H1 (cell line): Measurements from ENCODE around the gene ZBTB40. TPM values are rescaled to one million over a fixed set of nuclear protein-coding genes. Genes with fewer than 3 reads are reported as not detected.

Source experiments
- CTCF ChIA-PET: fragments of 300-600 bp; sonication (Branson Sonifier 250); formaldehyde crosslinking; loops from one replicate; lab custom pipeline; 2021; ENCODE audit not compliant: partially characterized antibody; lab: Charles Lee
- POLR2A ChIA-PET: fragments of 300-600 bp; sonication (Branson Sonifier 250); formaldehyde crosslinking; loops from one replicate; lab custom pipeline; 2021; ENCODE audit warnings: inconsistent platforms; ENCODE audit not compliant: partially characterized antibody; lab: Charles Lee
- DNase-seq, 2 experiments: peaks; one replicate each; pipeline versions ENCODE4 v3.0.0 to v3.0.0-alpha.2; 2010 to 2022; ENCODE audit warnings: low spot score in 2 of 2, low read depth in 1 of 2, mixed read lengths in 1 of 2
- FAIRE-seq: peaks from 2 replicates; lab custom pipeline; 2011; peaks lifted over from hg19 to GRCh38; lab: Jason Lieb, UNC
- H2AFZ ChIP-seq: 2 replicates; pipeline ENCODE4 v1.8.1; 2012; ENCODE audit warnings: low read length, inconsistent platforms
- H2AK5ac ChIP-seq: 2 replicates; pipeline ENCODE4 v1.6.1; 2013; ENCODE audit warnings: low read depth, low read length
- H2BK120ac ChIP-seq: replicated peaks from 2 replicates; pipeline ENCODE3; 2013; ENCODE audit warnings: low read depth, low read length, inconsistent platforms
- H2BK12ac ChIP-seq: 2 replicates; pipeline ENCODE4 v1.6.1; 2013; ENCODE audit warnings: low read depth, low read length
- H2BK15ac ChIP-seq: 2 replicates; pipeline ENCODE4 v1.6.1; 2013; ENCODE audit warnings: low read length
- H2BK20ac ChIP-seq: 2 replicates; pipeline ENCODE4 v1.6.1; 2013; ENCODE audit warnings: low read length
- H2BK5ac ChIP-seq: 2 replicates; pipeline ENCODE4 v1.6.1; 2013; ENCODE audit warnings: low read depth, low read length
- H3K14ac ChIP-seq: 2 replicates; pipeline ENCODE4 v1.6.1; 2013; ENCODE audit warnings: inconsistent platforms; ENCODE audit not compliant: insufficient read length
- H3K18ac ChIP-seq: 2 replicates; pipeline ENCODE4 v1.6.1; 2013; ENCODE audit warnings: low read length; ENCODE audit errors: extremely low read depth
- H3K23ac ChIP-seq: 2 replicates; pipeline ENCODE4 v1.6.1; 2013; ENCODE audit warnings: inconsistent platforms; ENCODE audit not compliant: insufficient read length
- H3K23me2 ChIP-seq: 2 replicates; pipeline ENCODE4 v1.6.1; 2013; ENCODE audit warnings: low read depth, low read length
- H3K27ac ChIP-seq: 2 replicates; pipeline ENCODE4 v1.6.1; 2011; ENCODE audit warnings: low read depth, low read length, inconsistent platforms
- H3K27me3 ChIP-seq, 4 experiments: replicated peaks in 1 of 4; 1 replicate in 1 of 4; 2 replicates in 3 of 4; pipeline versions ENCODE4 v1.6.1 to v1.8.1; 2011 to 2013; ENCODE audit warnings: low read length in 3 of 4, mild to moderate bottlenecking in 3 of 4, inconsistent platforms in 2 of 4, mixed read lengths in 2 of 4, moderate library complexity in 1 of 4; ENCODE audit not compliant: control insufficient read depth in 3 of 4, insufficient read depth in 3 of 4; ENCODE audit errors: extremely low read depth in 1 of 4
- H3K36me3 ChIP-seq, 4 experiments: 2 replicates each; pipeline versions ENCODE4 v1.6.1 to v1.8.1; 2011 to 2013; ENCODE audit warnings: mild to moderate bottlenecking in 4 of 4, low read length in 3 of 4, moderate library complexity in 2 of 4, control low read depth in 1 of 4, inconsistent platforms in 1 of 4; ENCODE audit not compliant: insufficient read depth in 4 of 4, control insufficient read depth in 2 of 4
- H3K4ac ChIP-seq: replicated peaks from 2 replicates; pipeline ENCODE3; 2013; ENCODE audit warnings: low read length, low read depth, mixed read lengths, inconsistent platforms; ENCODE audit not compliant: insufficient read length
- H3K4me1 ChIP-seq, 4 experiments: replicated peaks in 1 of 4; 1 replicate in 1 of 4; 2 replicates in 3 of 4; pipeline versions ENCODE4 v1.6.1 to v1.8.1; 2011 to 2013; ENCODE audit warnings: low read length in 3 of 4, inconsistent platforms in 2 of 4, mixed read lengths in 1 of 4; ENCODE audit not compliant: insufficient read depth in 4 of 4, control insufficient read depth in 3 of 4
- H3K4me2 ChIP-seq, 2 experiments: 2 replicates each; pipeline versions ENCODE4 v1.6.1 to v1.8.1; 2011 to 2013; ENCODE audit warnings: low read depth in 2 of 2, low read length in 2 of 2, control low read depth in 1 of 2, inconsistent platforms in 1 of 2, mild to moderate bottlenecking in 1 of 2; ENCODE audit not compliant: insufficient read depth in 1 of 2
- H3K4me3 ChIP-seq, 4 experiments: fragments of 200-600, 300-600 bp in 1 of 4; sonication (generic), shearing (Covaris generic), sonication (Bioruptor Twin) in 1 of 4; 2 replicates each; pipeline versions ENCODE4 v1.5.1 to v1.8.1; 2011 to 2016; ENCODE audit warnings: low read length in 4 of 4, low read depth in 3 of 4, control low read depth in 2 of 4, inconsistent platforms in 2 of 4, mild to moderate bottlenecking in 2 of 4, mixed read lengths in 1 of 4, moderate library complexity in 1 of 4; ENCODE audit not compliant: insufficient read depth in 2 of 4; ENCODE audit errors: extremely low read depth in 1 of 4
- H3K56ac ChIP-seq: replicated peaks from 2 replicates; pipeline ENCODE3; 2013; ENCODE audit warnings: low read depth, mild to moderate bottlenecking, mixed read lengths, low read length, inconsistent platforms; ENCODE audit not compliant: insufficient read length
- H3K79me1 ChIP-seq: 2 replicates; pipeline ENCODE4 v1.6.1; 2013; ENCODE audit warnings: low read depth, low read length, control low read depth
- H3K79me2 ChIP-seq, 2 experiments: 2 replicates each; pipeline versions ENCODE4 v1.6.1 to v1.8.1; 2012 to 2013; ENCODE audit warnings: low read length in 2 of 2, mild to moderate bottlenecking in 2 of 2, inconsistent platforms in 1 of 2; ENCODE audit not compliant: insufficient read depth in 2 of 2, control insufficient read depth in 1 of 2
- H3K9ac ChIP-seq, 4 experiments: replicated peaks in 1 of 4; 1 replicate in 1 of 4; 2 replicates in 3 of 4; pipeline versions ENCODE4 v1.6.1 to v1.8.1; 2011 to 2013; ENCODE audit warnings: low read depth in 3 of 4, low read length in 3 of 4, control low read depth in 2 of 4, mild to moderate bottlenecking in 2 of 4, moderate library complexity in 2 of 4, inconsistent platforms in 1 of 4; ENCODE audit errors: extremely low read depth in 1 of 4
- H3K9me3 ChIP-seq, 2 experiments: 2 replicates each; pipeline versions ENCODE4 v1.6.1 to v1.8.1; 2012 to 2013; ENCODE audit warnings: mild to moderate bottlenecking in 2 of 2, moderate library complexity in 2 of 2, control low read depth in 1 of 2, inconsistent platforms in 1 of 2, low read depth in 1 of 2, low read length in 1 of 2, mixed read lengths in 1 of 2; ENCODE audit not compliant: insufficient read depth in 2 of 2
- H4K20me1 ChIP-seq, 2 experiments: replicated peaks in 1 of 2; 2 replicates each; pipeline versions ENCODE3 to v1.8.1; 2011 to 2013; ENCODE audit warnings: inconsistent platforms in 2 of 2, low read length in 2 of 2, mild to moderate bottlenecking in 1 of 2; ENCODE audit not compliant: insufficient read depth in 2 of 2, control insufficient read depth in 1 of 2
- H4K5ac ChIP-seq: 2 replicates; pipeline ENCODE4 v1.6.1; 2013; ENCODE audit warnings: low read length, low read depth, mixed read lengths, inconsistent platforms; ENCODE audit not compliant: insufficient read length
- H4K8ac ChIP-seq: 2 replicates; pipeline ENCODE4 v1.8.0; 2013; ENCODE audit warnings: mild to moderate bottlenecking, moderate library complexity, low read length, inconsistent platforms; ENCODE audit not compliant: insufficient read depth; ENCODE audit errors: extremely low read depth
- H4K91ac ChIP-seq: replicated peaks from 2 replicates; pipeline ENCODE3; 2013; ENCODE audit warnings: low read length, mixed read lengths, inconsistent platforms; ENCODE audit not compliant: insufficient read length
- ATF2 ChIP-seq: IDR thresholded peaks from 2 replicates; pipeline ENCODE4 v1.6.1; 2012; ENCODE audit warnings: low read length, inconsistent platforms
- CHD1 ChIP-seq: IDR thresholded peaks from 2 replicates; pipeline ENCODE4 v1.6.1; 2012; ENCODE audit warnings: low read depth, low read length, improper control_type of control experiment
- CTCF ChIP-seq, 3 experiments: IDR thresholded peaks; 1 replicate in 2 of 3; 2 replicates in 1 of 3; pipeline versions ENCODE4 v1.5.1 to v1.6.1; 2011; ENCODE audit warnings: low read length in 3 of 3, mild to moderate bottlenecking in 3 of 3, inconsistent platforms in 2 of 3, low read depth in 1 of 3, moderate library complexity in 1 of 3; ENCODE audit not compliant: insufficient read depth in 1 of 3; ENCODE audit errors: control extremely low read depth in 1 of 3
- FOSL1 ChIP-seq: IDR thresholded peaks from 2 replicates; pipeline ENCODE4 v1.6.1; 2011; ENCODE audit warnings: mild to moderate bottlenecking, low read depth, low read length, moderate library complexity; ENCODE audit not compliant: insufficient read depth
- POLR2AphosphoS5 ChIP-seq: IDR thresholded peaks from 2 replicates; pipeline ENCODE4 v1.6.1; 2011; ENCODE audit warnings: low read depth, low read length
- RBBP5 ChIP-seq: IDR thresholded peaks from 2 replicates; pipeline ENCODE4 v1.7.1; 2012; ENCODE audit warnings: low read depth, mild to moderate bottlenecking, inconsistent platforms, low read length, moderate library complexity, borderline replicate concordance
- RNF2 ChIP-seq: fragments of 200-900, 300-1000 bp; sonication (generic); IDR thresholded peaks from 2 replicates; pipeline ENCODE4 v1.7.1; 2016; ENCODE audit warnings: borderline replicate concordance, low read depth, mild to moderate bottlenecking, antibody characterized with exemption, low read length; ENCODE audit not compliant: poor library complexity, severe bottlenecking; ENCODE audit errors: missing control alignments
- WGBS, 2 experiments: shearing (Covaris generic) in 1 of 2; methylation state at CpG; one replicate each; pipeline versions ENCODE4 v1.1.6 to v1.1.7; 2013 to 2015; ENCODE audit warnings: low lambda C conversion rate in 2 of 2, mixed read lengths in 2 of 2, inconsistent platforms in 1 of 2, low coverage in 1 of 2, missing lambda C conversion rate in 1 of 2; ENCODE audit not compliant: insufficient replicate concordance in 2 of 2, insufficient coverage in 1 of 2, insufficient read length in 1 of 2; ENCODE audit errors: extremely low coverage in 1 of 2, missing lambda C conversion rate in 1 of 2; 5-methylcytosine and 5-hydroxymethylcytosine counted together
- polyA plus RNA-seq, 7 experiments: library from polyadenylated mRNA; depleted of rRNA in 3 of 7; stranded (reverse) in 5 of 7; unstranded in 2 of 7; fragments of >200 nt in 5 of 7; fragments of 200-250 nt in 2 of 7; gene quantifications; 1 replicate in 5 of 7; 2 replicates in 1 of 7; 4 replicates in 1 of 7; pipeline versions ENCODE4 v1.2.1 to v1.2.3, GENCODE V29; 2011 to 2013; ENCODE audit warnings: missing spikeins in 2 of 7, mixed read lengths in 2 of 7
- total RNA-seq: library from RNA; stranded (reverse); fragmentation: NEBNext Ultra II Directional; extraction: Animal tissue kit (Norgen Biotek cat#: 25700); gene quantifications from 2 replicates; pipeline ENCODE4 v1.2.1, GENCODE V29; 2021
- TF ChIP-seq, protein P1 (sequence below): IDR thresholded peaks from 2 replicates; pipeline ENCODE4 v1.6.1; 2011; ENCODE audit warnings: low read depth, mild to moderate bottlenecking, low read length; ENCODE audit not compliant: insufficient read depth

The ZBTB40 gene
- total and polyA plus RNA-seq, 2 of the 8 experiments (the other 6 are each of a cell fraction or from before 2014, with no cell fraction given), result 3.1 to 19.3 TPM

DNA sequence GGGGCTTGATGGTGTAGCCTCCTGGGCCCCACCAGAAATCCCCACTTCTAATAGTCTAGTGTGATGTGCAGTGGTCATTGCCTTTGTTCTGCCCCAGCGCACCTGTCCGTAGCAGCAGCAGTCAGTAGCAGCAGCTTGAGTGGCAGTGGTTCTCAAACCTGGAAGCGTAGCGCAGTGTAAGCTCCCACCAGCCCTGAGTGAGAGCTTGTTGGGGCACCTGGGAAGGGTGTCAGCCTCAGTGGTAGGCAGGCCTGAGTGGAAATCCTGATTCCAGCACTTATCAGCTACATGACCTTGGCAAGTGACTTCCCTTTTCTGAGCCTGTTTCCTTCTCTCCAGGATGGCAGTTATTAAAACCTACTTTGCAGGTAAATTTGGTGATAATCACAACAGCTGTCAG lies 70.0 kb downstream of the ZBTB40 start:
- WGBS, 2 experiments, result 96% methylated on average over 4 of the region's 4 CpGs; no CpG with 5 or more reads in 1 of the 2 experiments
- Histone ChIP-seq H3K27me3 (no peaks in the 10 kb centered on the region), H3K18ac (no peak overlapping the region), H2BK12ac (no peak overlapping the region), H4K91ac (no peak overlapping the region), H3K56ac (no peak overlapping the region), H4K5ac (no peak overlapping the region), H3K9ac (no peak overlapping the region), H2AK5ac (no peak overlapping the region), H3K4ac (no peak overlapping the region), H3K4me3 (no peak overlapping the region), H3K23me2 (0 out of 2 replicates have a peak, but pooled peaks cover 2% of the 10 kb centered on the region), H3K4me1 (no peaks in the 10 kb centered on the region), H2BK20ac (no peak overlapping the region), H3K9me3 (no peaks in the 10 kb centered on the region), H3K79me2 (no peaks in the 10 kb centered on the region), H4K20me1 (peaks cover 0 to 2% of the 10 kb centered on the region in 2 experiments), H3K4me2 (no peak overlapping the region), H4K8ac (no peak overlapping the region), H3K14ac (no peak overlapping the region), H2BK5ac (no peak overlapping the region; the same call in 1 of the 2 replicates), H2AFZ (no peak overlapping the region), H2BK15ac (no peak overlapping the region), H3K36me3 (peaks cover 14 to 40% (median 31%) of the 10 kb centered on the region in 4 experiments; a peak in 7 of 8 replicates), H3K27ac (no peak overlapping the region), H3K79me1 (no peaks in the 10 kb centered on the region), H3K23ac (no peak overlapping the region), H2BK120ac (no peak overlapping the region)
- no peak for FAIRE-seq
- no peak for DNase-seq
- ChIA-PET CTCF (interaction anchor here (0.6 to 3.1 kb wide), 6 partner anchors 9 to 377 kb away, joined by 3 to 15 read pairs (median 4); no protein-coding TSS in a partner anchor), POLR2A (no interaction called here)
- TF ChIP-seq CTCF (IDR thresholded peaks at IDR 0.05; ENCODE audit: control extremely low read depth in 1 of 3, insufficient read depth in 1 of 3, low read depth in 1 of 3, low read length in 3 of 3) (no peak), CHD1 (no peak), FOSL1 (no peak), ATF2 (no peak), POLR2AphosphoS5 (no peak), RNF2 (no peak), RBBP5 (no peak)
- TF ChIP-seq, protein P1, sequence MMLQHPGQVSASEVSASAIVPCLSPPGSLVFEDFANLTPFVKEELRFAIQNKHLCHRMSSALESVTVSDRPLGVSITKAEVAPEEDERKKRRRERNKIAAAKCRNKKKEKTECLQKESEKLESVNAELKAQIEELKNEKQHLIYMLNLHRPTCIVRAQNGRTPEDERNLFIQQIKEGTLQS, result no peak
